ENCODE measurements around the gene KCNK5.

- TF ChIP-seq CTCF (IDR thresholded peaks at IDR 0.05; ENCODE audit: low read depth, low read length) (no peak), POLR2A (IDR thresholded peaks at IDR 0.05; ENCODE audit: extremely low read depth, insufficient read length) (no peak), MAX (IDR thresholded peaks at IDR 0.05; ENCODE audit: low read depth, low read length) (no peak), MYC (IDR thresholded peaks at IDR 0.05; ENCODE audit: low read depth, low read length) (no peak)
Measured at GRCh38 chr6:39225543-39225942, 3.7 kb downstream of the KCNK5 start.

All from NB4 (cell line).